Superior temporal gyrus (tissue), 1 donor: ENCODE data around the gene RSAD2.

Experiments
- DNase-seq: peaks from one replicate; pipeline ENCODE4 v3.0.0-alpha.2; 2016; ENCODE audit errors: extremely low spot score

RSAD2 gene

GRCh38 chr2:6944555-6944954 lies 67.0 kb downstream of the RSAD2 start:
- no peak for DNase-seq

GRCh38 chr2:6945087-6945813 lies 67.7 kb downstream of the RSAD2 start:
- DNase-seq: no peak

- no peak for DNase-seq
Measured at GRCh38 chr2:6945821-6946220, 68.2 kb downstream of the RSAD2 start.

- no peak for DNase-seq
Measured at GRCh38 chr2:6946722-6947121, 69.1 kb downstream of the RSAD2 start.
